Activated CD4-positive, alpha-beta T cell treated with anti-CD3 and anti-CD28 coated beads for 36 hours (primary cell): Measurements from ENCODE around the gene RIMBP2. TPM values are rescaled to one million over a fixed set of nuclear protein-coding genes. Genes with fewer than 3 reads are reported as not detected.

Experiments used
- ATAC-seq: fragments of 200-7000 bp; cut with Tn5 transposase; one replicate; pipeline ENCODE4 v1.10.0; 2021; ENCODE audit warnings: mild to moderate bottlenecking, moderate library complexity
- CTCF ChIA-PET: fragments of 350-600 bp; sonication (Branson Sonifier 250); formaldehyde crosslinking; loops from one replicate; lab custom pipeline; 2021; ENCODE audit warnings: antibody characterized with exemption; lab: Charles Lee
- POLR2A ChIA-PET: fragments of 350-600 bp; sonication (Branson Sonifier 250); formaldehyde crosslinking; loops from one replicate; lab custom pipeline; 2021; ENCODE audit warnings: antibody characterized with exemption, inconsistent platforms; lab: Charles Lee
- DNase-seq: peaks from one replicate; pipeline ENCODE4 v3.0.0-alpha.2; 2020
- H3K27ac Mint-ChIP-seq: one replicate; pipeline ENCODE4 v1.8.0; 2021; ENCODE audit warnings: mixed read lengths
- H3K27me3 Mint-ChIP-seq: one replicate; pipeline ENCODE4 v1.8.0; 2021; ENCODE audit warnings: mixed read lengths
- H3K36me3 Mint-ChIP-seq: one replicate; pipeline ENCODE4 v1.8.0; 2021; ENCODE audit warnings: low read depth, mixed read lengths
- H3K4me1 Mint-ChIP-seq: one replicate; pipeline ENCODE4 v1.8.0; 2021; ENCODE audit warnings: mixed read lengths
- H3K4me3 Mint-ChIP-seq: one replicate; pipeline ENCODE4 v1.8.0; 2021; ENCODE audit warnings: mild to moderate bottlenecking, moderate library complexity, mixed read lengths
- H3K9me3 Mint-ChIP-seq: one replicate; pipeline ENCODE4 v1.8.0; 2021; ENCODE audit warnings: low read depth, mixed read lengths
- intact Hi-C, 2 experiments: fragments of 100-400 bp; cut with DNase I in 1 of 2; cut with micrococcal nuclease in 1 of 2; formaldehyde crosslinking; loops; one replicate each; pipeline versions ENCODE4 v1.14.2 to v1.15.1; 2022 to 2024; cut with DNase I, micrococcal nuclease
- total RNA-seq, 2 experiments: library from RNA; stranded (reverse); gene quantifications; one replicate each; pipeline ENCODE4 v1.2.3, GENCODE V29; 2021

The RIMBP2 gene
- total RNA-seq, 2 experiments from 2014 or later, result not detected

- no peak overlapping the region for H3K27ac Mint-ChIP-seq
- no peaks in the 10 kb centered on the region for H3K36me3 Mint-ChIP-seq
- H3K27me3 Mint-ChIP-seq, result peaks cover 4% of the 10 kb centered on the region
- ATAC-seq, result no peak
- DNase-seq, result no peak
- no peaks in the 10 kb centered on the region for H3K4me1 Mint-ChIP-seq
- intact Hi-C loops, result no loop called here
- no peak overlapping the region for H3K4me3 Mint-ChIP-seq
- ChIA-PET CTCF (no interaction called here), POLR2A (no interaction called here)
- H3K9me3 Mint-ChIP-seq, result no peaks in the 10 kb centered on the region
Observed at GRCh38 chr12:130557201-130557600, 158.9 kb downstream of the RIMBP2 start.

DNA sequence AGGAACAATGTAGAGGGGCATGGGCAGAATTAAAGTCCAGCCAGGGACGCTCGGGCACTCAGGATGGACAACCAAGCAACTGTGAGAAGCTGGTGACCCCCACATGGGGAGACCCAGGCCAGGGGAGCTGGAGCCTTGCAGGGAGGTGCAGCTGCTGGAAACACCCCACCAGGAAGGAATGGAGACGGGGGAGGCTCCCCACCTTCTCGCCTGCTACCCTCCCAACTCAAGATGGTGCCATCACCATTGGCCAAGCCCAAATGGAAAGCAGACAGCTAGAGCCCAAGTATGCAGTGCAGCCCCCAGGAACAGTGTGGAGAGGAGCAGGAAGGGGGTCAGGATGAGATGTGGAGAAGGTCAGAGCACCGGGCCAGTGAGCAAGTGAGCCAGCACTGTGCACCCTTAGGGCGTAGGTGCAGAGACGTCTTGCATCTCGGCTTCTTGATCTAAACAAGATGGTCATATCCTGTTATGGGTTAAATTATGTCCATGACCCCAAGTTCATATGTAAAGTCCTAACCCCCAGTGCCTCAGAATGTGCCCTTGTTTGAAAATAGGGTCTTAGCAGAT is 159.5 kb downstream of the RIMBP2 start:
- ATAC-seq, result no peak
- no peaks in the 10 kb centered on the region for H3K4me1 Mint-ChIP-seq
- H3K4me3 Mint-ChIP-seq, result no peak overlapping the region
- H3K27ac Mint-ChIP-seq, result no peak overlapping the region
- POLR2A ChIA-PET, result no interaction called here
- peaks cover 3% of the 10 kb centered on the region for H3K9me3 Mint-ChIP-seq
- CTCF ChIA-PET, result no interaction called here
- intact Hi-C loops, result no loop called here
- no peak for DNase-seq
- peaks cover 4% of the 10 kb centered on the region for H3K27me3 Mint-ChIP-seq
- no peaks in the 10 kb centered on the region for H3K36me3 Mint-ChIP-seq

DNA sequence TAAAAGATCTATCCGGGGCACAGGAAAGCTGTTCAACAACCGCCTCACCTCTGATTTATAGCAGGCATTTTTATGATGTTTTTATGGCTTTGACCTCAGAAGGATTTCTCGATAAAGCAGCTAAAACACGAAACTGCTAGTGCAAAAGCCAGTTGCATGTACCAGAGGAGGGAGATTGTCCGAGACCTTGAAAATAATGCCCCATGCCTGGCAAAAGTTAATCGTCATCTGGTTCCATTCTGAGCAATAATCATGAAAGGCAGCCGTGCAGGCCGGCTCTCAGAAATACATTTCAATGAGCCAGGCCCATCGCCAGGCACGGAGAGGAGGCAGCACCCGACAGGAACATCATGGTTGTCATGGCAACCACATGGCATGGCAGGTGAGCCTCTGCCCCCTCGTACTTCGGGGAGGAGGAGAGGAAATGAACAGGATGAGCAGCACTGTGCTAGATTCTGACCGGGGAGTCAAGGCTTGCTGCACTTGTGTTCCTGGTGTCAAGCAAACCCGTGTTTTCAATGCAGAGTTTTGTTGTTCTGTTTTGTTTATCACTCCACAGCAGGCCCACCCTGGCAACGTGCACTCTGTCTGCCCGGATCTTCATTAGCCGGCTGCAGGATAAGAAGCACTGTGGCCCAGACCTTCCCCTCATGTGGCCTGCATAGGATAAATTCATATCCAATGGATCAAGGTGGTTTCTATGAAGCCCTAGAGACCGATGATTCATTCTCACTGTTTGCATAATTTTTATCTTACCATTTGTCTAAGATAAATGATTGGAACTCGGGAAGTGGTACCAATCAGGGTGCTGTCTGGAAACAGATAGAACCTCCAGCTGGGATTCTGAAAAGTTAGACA is 160.2 kb downstream of the RIMBP2 start:
- CTCF ChIA-PET, result no interaction called here
- intact Hi-C loops, result no loop called here
- Mint-ChIP-seq H3K36me3 (no peaks in the 10 kb centered on the region), H3K4me1 (no peaks in the 10 kb centered on the region), H3K27ac (no peak overlapping the region), H3K27me3 (peaks cover 4% of the 10 kb centered on the region), H3K9me3 (peaks cover 5% of the 10 kb centered on the region), H3K4me3 (no peak overlapping the region)
- DNase-seq, result no peak
- POLR2A ChIA-PET, result no interaction called here
- no peak for ATAC-seq

GRCh38 chr12:130555221-130555620 is 160.9 kb downstream of the RIMBP2 start:
- DNase-seq (no peak), ATAC-seq (no peak)
- ChIA-PET POLR2A (no interaction called here), CTCF (no interaction called here)
- Mint-ChIP-seq H3K4me3 (no peak overlapping the region), H3K27me3 (peaks cover 4% of the 10 kb centered on the region), H3K9me3 (peaks cover 5% of the 10 kb centered on the region), H3K27ac (no peak overlapping the region), H3K36me3 (no peaks in the 10 kb centered on the region), H3K4me1 (no peaks in the 10 kb centered on the region)
- intact Hi-C loops, result no loop called here

DNA sequence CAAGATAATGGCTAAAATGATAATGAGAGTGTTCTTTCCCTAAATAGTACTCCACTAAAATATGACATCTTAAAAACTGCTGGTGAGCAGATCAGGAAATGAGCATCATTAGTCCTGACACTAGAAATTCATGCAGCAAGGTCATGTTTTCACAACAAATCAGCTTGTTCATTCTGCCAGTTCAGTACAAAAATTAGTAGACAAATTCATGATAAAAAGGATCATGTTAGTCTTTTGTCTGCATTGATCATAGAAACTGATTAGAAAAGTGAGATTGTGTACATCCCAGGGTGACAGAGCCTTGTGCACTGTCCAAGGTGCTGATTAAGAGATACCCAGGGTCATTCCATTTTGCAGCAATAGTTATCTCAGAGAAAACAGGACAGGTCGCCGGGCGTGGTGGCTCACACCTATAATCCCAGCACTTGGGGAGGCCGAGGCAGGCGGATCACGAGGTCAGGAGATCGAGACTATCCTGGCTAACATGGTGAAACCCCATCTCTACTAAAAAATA is 163.6 kb downstream of the RIMBP2 start:
- peaks cover 7% of the 10 kb centered on the region for H3K9me3 Mint-ChIP-seq
- DNase-seq (no peak), ATAC-seq (no peak)
- no peaks in the 10 kb centered on the region for H3K4me1 Mint-ChIP-seq
- H3K27me3 Mint-ChIP-seq, result peaks cover 4% of the 10 kb centered on the region
- no peak overlapping the region for H3K4me3 Mint-ChIP-seq
- ChIA-PET POLR2A (no interaction called here), CTCF (no interaction called here)
- H3K36me3 Mint-ChIP-seq, result no peaks in the 10 kb centered on the region
- H3K27ac Mint-ChIP-seq, result no peak overlapping the region
- intact Hi-C loops, result no loop called here

GRCh38 chr12:130549361-130549760 is 166.7 kb downstream of the RIMBP2 start:
- ATAC-seq, result no peak
- Mint-ChIP-seq H3K9me3 (peaks cover 7% of the 10 kb centered on the region), H3K27me3 (peaks cover 2% of the 10 kb centered on the region), H3K4me3 (no peak overlapping the region), H3K36me3 (no peaks in the 10 kb centered on the region), H3K4me1 (no peaks in the 10 kb centered on the region), H3K27ac (no peak overlapping the region)
- intact Hi-C loops, result no loop called here
- DNase-seq, result no peak
- ChIA-PET POLR2A (no interaction called here), CTCF (no interaction called here)

DNA sequence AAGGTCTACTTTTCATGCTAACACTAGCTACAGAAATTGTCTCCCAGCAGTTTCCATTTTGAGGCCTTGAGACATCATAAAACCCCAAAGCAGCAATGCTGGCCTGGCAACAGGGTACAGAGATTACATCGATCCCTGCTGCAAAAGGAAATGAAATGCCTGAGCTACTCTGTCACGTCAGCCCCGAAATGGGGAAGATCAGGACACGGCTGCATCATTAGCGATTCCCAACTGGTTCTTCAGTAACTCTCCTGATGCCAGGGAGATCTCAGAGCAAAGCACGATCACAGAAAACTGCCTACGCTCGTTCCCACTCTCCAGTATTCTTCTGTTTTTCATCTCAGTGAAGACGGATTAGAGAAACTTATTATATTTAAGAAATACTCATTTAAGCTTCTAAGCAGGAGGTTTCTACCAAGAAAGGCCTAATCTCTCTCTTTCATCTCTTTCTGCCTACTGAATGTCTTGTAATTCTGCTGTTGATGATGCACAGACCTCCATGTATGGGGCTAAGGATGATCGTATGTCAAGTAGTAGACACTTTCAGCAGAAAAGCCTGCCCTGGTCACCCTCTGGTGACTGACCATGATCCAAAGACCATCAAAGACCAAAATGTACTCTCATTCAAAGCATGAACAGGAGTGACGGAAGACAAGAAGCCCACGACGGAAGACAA is 168.5 kb downstream of the RIMBP2 start:
- DNase-seq, result no peak
- CTCF ChIA-PET, result no interaction called here
- peaks cover 7% of the 10 kb centered on the region for H3K9me3 Mint-ChIP-seq
- H3K27me3 Mint-ChIP-seq, result peaks cover under 1% of the 10 kb centered on the region
- H3K4me1 Mint-ChIP-seq, result no peaks in the 10 kb centered on the region
- no peak overlapping the region for H3K27ac Mint-ChIP-seq
- no peak for ATAC-seq
- no peaks in the 10 kb centered on the region for H3K36me3 Mint-ChIP-seq
- H3K4me3 Mint-ChIP-seq, result no peak overlapping the region
- intact Hi-C loops, result no loop called here
- POLR2A ChIA-PET, result no interaction called here

GRCh38 chr12:130546494-130546893 is 169.6 kb downstream of the RIMBP2 start:
- Mint-ChIP-seq H3K4me3 (no peak overlapping the region), H3K9me3 (peaks cover 7% of the 10 kb centered on the region), H3K27me3 (no peaks in the 10 kb centered on the region), H3K36me3 (no peaks in the 10 kb centered on the region), H3K4me1 (no peaks in the 10 kb centered on the region), H3K27ac (no peak overlapping the region)
- ATAC-seq (no peak), DNase-seq (no peak)
- intact Hi-C loops, result no loop called here
- ChIA-PET CTCF (no interaction called here), POLR2A (no interaction called here)

GRCh38 chr12:130545475-130545874 is 170.6 kb downstream of the RIMBP2 start:
- intact Hi-C loops, result no loop called here
- Mint-ChIP-seq H3K27ac (no peak overlapping the region), H3K9me3 (peaks cover 9% of the 10 kb centered on the region), H3K4me1 (no peaks in the 10 kb centered on the region), H3K27me3 (no peaks in the 10 kb centered on the region), H3K36me3 (no peaks in the 10 kb centered on the region), H3K4me3 (no peak overlapping the region)
- POLR2A ChIA-PET, result no interaction called here
- no peak for DNase-seq
- no peak for ATAC-seq
- CTCF ChIA-PET, result no interaction called here

DNA sequence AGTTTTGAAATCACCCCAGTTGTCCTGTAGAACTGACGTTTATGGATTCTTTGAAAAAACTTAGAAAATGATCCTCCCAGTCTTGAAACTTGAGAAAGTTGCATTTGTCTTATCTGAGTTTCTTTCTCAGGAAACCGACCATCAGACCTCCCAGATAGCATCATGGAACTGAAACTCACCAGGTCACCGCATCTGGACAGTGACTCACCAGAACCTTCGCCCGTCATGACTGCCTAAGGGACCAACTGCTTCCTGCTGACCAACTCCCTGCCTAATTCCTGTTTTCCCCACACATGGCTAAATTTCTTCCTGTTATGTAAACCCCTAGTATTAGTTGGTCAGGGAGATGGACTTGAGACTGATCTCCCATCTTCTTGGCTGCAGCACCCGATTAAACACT is 175.7 kb downstream of the RIMBP2 start:
- Mint-ChIP-seq H3K36me3 (no peaks in the 10 kb centered on the region), H3K27ac (no peak overlapping the region), H3K4me1 (no peaks in the 10 kb centered on the region), H3K4me3 (no peak overlapping the region), H3K9me3 (peaks cover 13% of the 10 kb centered on the region), H3K27me3 (no peaks in the 10 kb centered on the region)
- ATAC-seq (no peak), DNase-seq (no peak)
- ChIA-PET CTCF (no interaction called here), POLR2A (no interaction called here)
- intact Hi-C loops, result no loop called here

DNA sequence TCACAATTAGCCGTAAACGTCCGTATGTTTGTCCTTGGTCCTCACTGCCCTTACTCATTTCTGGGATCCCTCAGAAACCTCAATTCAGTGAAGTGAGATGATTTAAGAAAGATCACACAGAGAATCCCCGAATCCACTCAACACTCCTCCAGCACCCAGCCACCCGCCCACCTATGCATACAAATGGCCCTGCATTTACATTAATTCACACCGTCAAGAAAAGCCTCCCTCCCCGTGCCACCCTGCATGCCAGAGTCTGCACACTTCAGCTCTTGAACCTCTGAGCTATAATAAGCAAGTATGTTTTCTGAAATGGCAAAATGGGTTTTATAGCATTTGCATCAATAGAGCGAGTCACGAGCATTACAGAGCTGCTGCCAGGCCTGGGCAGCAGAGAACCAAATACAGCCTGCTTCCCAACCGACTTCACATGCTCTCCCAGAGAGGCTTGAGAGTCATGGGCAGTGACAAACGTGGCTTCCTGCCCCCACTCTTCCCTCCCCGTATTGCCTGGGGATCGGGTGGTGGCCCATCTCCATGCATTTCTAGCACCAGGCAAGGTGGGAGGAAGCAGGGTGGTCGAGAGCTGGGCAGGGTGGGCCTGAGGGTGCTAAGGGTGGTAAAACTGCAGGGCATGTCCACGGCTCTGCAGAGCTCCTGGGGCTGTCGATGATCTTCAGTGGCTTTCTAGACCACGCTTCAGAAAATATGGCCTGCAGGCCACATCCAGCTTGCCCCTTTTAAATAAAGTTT is 177.6 kb downstream of the RIMBP2 start:
- H3K27ac Mint-ChIP-seq, result no peak overlapping the region
- CTCF ChIA-PET, result no interaction called here
- no peak overlapping the region for H3K4me3 Mint-ChIP-seq
- ATAC-seq (no peak), DNase-seq (no peak)
- no peaks in the 10 kb centered on the region for H3K36me3 Mint-ChIP-seq
- intact Hi-C loops, result no loop called here
- H3K9me3 Mint-ChIP-seq, result peaks cover 13% of the 10 kb centered on the region
- H3K27me3 Mint-ChIP-seq, result no peaks in the 10 kb centered on the region
- POLR2A ChIA-PET, result no interaction called here
- no peaks in the 10 kb centered on the region for H3K4me1 Mint-ChIP-seq
